Activated CD8-positive, alpha-beta memory T cell treated with anti-CD3 and anti-CD28 coated beads for 1 hour (primary cell): Measurements from ENCODE around the gene SAMD9.
"Not testable (repeated sequence)": the region's sequence is repeated elsewhere in the genome, so short reads cannot be mapped to it uniquely, and the experiment has no call there.

Source experiments
- DNase-seq, 2 donors: peaks; one replicate each; pipeline ENCODE4 v3.0.0-alpha.2; 2020; ENCODE audit warnings: low read depth in 1 of 2; ENCODE audit errors: extremely low read depth in 1 of 2

Gene SAMD9

DNA sequence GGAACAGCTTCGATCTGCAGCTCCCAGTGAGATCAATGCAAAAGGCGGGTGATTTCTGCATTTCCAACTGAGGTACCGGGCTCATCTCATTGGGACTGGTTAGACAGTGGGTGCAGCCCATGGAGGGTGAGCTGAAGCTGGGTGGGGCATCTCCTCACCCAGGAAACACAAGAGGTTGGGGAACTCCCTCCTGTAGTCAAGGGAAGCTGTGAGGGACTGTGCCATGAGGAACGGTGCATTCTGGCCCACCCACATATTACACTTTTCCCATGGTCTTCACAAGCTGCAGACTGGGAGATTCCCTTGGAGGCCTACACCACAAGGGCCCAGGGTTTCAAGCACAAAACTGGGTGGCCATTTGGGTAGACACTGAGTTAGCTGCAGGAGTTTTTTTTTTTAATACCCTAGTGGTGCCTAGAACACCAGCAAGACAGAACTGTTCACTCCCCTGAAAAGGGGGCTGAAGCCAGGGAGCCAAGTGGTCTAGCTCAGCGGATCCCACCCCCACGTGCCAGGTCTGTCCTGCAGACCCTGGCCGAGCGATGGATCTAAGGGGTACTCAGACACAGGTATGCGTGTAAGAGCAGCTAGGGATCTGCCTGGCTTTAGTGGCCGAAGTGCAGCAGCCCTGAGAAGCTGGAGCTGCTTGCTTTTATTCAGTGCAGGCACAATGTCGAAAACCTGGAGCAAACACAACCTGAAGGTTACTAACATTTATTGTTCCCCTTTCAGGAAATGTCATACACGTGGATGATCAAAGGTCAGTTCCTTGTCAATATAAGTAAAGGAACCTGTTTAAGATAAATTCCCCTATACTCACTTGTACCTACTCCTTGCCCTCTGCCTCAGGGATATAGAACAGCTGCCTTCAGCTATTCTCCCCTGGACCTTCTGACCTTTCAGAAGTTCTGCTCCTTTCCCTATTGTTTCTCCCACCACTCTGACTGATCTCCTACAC, 3.1 kb upstream of the SAMD9 start:
- DNase-seq: no peak

DNA sequence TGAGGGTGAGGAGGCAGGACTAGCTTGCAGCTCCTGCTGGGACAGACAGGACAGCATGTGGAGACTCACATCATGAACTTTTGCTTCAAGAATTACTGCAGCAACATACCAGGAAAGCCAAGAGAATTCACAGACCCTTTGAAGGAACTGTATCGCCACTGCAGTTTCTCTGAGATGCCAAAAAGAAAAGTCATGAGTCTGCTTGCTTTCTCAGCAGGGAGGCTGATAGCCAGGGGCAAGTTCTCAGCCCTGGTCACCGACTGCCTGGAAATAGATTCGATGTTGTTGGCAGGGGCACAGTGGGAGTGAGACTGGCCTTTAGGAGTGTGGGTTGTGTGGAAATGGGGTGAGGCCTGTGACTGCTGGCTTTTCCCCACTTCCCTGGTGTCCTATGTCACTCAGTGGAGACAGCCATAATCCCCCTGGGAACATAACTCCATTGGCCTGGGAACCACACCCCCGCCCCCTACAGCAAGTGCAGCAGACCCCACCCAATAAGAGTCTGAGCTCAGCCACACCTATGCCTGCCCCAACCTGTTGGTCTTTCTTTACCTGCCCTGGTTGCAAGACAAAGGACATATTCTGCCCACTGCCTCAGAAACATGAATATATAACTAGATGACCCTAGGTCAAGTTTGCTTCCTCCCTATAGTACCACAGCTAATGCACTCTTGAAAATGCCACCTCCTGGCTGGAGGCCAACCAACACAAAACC, 1.6 kb upstream of the SAMD9 start:
- DNase-seq: no peak

DNA sequence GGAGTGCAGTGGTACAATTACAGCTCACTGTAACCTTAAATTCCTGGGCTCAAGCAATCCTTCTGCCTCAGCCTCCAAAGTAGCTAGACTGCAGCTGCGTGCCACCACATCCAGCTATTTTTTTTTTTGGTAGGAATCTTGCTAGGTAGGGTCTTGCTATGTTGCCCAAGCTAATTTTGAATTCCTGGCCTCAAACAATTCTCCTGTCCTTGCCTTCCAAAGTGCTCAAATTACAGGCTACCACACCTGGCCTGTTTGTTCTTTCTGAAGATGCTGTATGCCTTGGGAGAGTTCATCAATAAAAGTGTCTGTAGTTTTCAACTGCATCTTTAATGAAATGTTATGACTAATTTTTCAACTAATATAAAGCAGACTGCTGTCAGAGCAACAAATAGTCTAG, 452 bp downstream of the SAMD9 start:
- DNase-seq: no peak

DNA sequence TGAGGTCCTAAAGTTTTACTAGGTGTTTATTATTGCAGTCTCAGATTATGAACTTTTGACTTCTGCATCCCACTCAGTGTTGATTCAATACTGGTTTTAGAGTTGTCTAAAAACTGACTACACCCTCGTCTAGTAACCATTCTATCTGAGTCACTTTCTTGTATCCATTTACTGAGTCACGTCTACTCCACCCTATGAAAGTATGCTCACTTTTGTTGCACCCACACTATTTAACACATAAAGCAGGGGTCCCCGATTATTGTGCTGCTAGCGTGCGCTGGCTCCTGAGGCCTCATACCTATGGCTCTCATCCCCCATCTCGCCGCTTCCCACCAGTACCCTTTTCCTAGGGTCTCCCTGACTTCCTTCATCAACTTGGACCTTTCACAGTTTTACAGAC, 2.0 kb downstream of the SAMD9 start:
- DNase-seq: no peak

DNA sequence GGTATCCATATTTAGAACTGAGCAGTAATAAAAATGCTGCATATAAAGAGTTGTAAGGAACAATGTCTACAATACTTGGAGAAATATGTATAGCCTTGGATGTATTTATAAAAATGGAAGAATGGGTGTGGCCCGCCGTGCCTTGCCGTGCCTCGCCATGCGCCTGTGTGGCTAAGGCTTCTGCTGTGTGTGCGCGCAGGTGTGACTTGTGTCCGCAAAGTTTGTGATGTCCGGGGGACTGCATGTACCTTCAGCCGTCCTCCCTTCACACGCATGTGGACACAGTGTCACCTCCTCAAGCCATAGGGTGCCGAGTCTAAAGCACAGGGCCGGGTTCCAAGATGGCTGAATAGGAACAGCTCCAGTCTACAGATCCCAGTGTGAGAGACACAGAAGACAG, 9.8 kb downstream of the SAMD9 start:
- DNase-seq: no peak

DNA sequence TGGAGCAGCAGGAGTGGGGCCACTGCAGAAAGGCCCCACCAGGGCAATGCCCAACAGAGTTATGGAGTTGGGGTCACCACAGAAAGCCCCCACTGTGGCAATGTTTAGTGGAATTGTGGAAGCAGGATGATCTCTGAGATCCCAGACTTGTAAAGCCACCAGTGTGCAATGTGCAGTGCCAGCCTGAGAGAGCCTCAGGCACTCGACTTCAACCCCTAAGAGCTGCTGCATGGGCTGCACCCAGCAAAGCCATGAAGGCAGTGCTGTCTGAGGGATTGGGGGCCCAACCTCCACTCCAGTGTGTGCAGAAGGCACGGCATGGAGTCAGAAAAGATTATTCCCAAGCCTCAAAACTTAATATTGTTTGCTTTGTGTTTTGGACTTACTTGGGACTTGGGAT, 20.4 kb downstream of the SAMD9 start:
- DNase-seq: no peak

DNA sequence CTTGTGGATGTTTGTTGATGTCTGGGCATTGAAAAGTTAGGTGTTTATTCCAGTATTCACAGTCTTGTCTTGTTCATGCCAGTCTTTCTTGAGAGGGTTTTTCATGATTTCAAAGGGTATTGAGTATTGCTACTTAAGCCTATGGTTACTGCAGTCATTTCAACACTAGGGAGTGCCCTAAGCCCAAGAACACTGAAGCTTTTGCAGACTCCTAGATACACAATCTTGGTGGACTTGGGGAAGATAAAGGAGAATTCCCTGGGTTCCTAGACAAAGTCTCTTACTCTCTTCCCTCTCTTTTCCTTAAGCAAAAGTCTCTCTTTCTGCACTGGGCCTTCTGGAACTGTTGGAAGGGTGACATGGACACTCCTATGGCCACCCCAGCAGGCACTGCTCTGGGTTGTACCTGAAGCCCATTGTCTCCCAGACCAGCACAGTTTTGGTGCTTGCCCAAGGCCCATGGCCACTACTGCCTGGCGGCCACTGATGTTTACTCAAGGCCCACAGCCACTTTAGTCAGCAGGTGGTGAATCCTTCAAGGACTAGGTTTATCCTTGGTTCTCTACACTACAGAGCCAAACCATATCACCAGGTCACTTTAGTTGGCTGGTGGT, 24.9 kb downstream of the SAMD9 start:
- DNase-seq: no peak

DNA sequence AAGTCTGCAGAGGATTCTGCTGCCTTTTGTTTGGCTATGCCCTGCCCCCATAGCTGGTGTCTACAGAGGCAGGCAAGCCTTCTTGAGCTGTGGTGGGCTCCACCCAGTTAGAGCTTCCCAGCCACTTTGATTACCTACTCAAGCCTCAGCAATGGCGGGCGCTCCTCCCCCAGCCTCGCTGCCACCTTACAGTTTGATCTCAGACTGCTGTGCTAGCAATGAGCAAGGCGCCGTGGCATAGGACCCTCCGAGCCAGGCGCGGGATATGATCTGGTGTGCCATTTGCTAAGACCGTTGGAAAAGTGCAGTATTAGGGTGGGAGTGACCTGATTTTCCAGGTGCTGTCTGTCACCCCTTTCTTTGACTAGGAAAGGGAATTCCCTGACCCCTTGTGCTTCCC, 44.4 kb downstream of the SAMD9 start:
- not testable (repeated sequence) for DNase-seq

DNA sequence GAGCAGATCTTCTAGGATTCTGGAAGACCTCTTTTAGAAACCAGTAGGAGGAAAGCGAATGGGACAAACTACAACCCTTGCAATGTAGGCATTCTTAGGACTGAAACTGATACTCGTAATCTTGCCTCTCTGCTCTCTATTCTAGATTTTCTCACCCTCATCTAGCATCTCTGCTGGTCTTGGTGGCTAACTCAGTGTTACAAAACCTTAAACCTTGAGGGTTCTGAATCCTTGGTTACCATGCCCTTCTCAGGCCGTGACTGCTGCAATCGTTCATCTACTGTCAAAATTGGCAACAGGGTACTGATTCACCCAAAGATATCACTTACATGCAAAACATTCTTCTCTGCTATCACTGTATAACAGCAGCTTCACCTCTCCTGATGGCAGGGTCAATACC, 55.2 kb downstream of the SAMD9 start:
- no peak for DNase-seq

DNA sequence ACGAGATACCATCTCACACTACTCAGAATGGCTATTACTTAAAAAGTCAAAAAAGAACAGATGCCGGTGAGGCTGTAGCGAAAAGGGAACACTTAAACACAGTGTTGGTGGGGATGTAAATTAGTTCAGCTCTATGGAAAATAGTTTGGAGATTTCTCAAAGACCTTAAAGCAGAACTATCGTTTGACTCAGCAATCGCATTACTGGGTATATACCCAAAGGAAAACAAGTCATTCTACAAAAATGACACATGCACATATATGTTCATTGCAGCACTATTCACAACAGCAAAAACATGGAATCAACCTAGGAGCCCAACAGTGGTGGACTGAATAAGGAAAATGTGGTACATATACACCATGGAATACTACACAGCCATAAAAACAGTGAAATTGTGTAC, 56.9 kb downstream of the SAMD9 start:
- DNase-seq: no peak

DNA sequence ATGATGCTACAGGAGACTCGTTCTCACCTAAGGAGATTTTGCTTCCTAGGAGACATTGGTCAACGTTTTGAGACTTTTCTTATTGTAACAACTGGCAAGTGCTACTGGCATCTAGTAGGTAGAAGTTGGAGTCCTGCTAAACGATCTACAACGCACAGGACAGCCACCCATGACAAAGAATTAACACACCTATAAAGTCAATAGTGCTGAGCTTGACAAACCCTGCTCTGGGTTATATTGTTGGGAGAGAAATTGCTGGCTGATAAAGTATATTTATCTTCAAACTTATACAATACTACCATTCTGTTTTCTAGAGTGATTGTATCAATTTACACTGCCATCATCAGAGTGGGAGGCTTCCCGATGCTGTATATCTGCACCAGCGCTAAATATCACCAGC, 57.8 kb downstream of the SAMD9 start:
- DNase-seq: no peak

DNA sequence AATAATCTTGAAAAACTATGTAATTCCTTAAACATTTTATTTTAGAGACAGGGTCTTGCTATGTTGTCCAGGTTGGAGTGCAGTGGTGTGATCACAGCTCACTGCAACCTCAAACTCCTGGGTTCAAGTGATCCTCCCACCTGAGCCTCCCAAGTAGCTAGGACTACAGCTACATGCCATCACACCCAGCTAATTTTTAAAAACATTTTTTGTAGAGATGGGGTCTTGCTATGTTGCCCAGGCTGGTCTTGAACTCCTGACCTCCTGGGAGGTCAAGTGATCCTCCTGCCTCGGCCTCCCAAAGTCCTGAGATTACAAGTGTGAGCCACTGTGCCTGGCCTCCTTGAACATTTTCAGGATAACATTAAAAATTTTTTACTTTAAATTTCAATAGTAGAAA, 61.2 kb downstream of the SAMD9 start:
- not testable (repeated sequence) for DNase-seq

DNA sequence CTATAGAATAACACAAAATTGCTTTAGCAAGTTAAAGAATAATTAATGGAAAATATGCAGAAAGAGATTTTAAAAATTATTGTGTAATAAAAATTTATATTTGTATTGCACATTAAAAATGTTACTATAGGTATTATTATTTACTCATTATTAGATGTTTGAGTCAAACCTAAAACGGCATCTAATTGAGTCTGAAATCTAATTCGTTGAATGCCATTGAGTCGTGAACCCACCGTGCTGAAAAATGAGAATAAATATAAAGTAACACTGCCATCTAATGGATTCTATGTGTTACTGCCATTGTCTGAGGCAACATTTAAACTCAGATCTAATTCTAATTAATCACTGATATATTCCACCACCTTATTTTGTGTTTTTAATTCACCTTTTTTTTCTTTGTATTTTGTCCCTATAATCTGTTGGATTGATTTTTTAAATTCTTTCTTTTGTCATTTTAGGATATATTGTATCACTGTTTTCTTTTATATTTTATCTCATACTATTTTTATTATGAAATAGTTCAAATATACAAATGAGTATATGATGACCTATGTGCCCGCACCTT, 62.2 kb downstream of the SAMD9 start:
- DNase-seq: no peak

DNA sequence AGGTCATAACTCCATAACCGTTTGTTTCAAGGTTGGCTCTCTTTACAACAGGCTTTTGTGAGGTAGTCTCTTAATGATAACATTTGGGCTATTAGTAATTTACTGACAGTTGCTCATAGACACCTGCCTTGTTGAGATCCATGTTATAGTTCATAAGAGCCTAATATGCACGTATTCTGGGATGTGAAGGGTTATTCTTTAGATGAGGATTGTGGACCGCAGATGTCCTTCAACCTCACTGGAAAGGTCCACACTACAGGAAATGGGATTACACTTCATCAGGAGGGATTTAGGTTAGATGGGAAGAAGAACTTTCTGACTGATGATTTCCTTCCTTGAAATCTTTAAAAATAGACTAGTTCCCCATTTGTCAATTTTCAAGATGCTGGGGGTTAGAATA, 62.8 kb downstream of the SAMD9 start:
- DNase-seq: no peak

DNA sequence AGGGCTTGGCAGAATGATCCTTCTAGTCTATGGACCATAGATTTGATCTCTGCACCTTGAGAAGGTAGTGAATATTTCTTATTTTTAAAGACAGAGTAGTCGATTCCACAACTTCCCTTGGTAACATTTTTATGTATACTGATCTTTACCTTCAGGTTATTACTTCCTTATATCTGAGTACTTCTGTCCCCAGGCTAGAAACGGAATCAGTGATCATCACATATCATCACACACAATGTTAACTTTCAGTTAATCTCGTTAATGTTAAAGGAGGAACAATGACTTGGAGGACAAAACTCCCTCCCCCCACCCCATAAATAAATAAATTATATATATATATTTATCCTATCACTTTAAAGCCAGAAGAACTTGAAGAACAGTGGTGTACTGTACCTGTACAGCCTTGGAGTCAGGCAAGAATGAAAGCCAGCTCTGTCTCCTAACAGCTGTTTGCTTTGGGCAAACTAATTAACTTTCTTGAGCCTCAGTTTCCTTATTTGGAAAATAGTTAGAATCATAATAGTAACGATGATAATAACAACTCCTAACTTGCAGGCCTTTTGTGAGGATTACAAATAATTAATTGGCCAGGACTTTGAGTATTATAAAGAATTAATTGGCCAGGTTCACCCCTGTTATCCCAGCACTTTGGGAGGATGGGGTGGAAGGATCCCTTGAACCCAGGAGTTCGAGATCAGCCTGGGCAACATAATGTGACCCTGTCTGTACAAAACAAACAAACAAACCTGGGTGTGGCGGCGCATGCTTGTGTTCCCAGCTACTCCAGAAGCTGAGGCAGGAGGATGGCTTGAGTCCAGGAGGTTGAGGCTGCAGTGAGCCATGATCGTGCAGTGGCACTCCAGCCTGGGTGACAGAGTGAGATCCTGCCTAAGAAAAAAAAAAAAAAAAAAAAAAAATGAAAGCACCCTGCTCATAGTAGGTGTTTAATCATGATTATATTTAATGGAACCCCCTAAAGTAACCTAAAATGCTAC, 63.5 kb downstream of the SAMD9 start:
- DNase-seq: no peak

DNA sequence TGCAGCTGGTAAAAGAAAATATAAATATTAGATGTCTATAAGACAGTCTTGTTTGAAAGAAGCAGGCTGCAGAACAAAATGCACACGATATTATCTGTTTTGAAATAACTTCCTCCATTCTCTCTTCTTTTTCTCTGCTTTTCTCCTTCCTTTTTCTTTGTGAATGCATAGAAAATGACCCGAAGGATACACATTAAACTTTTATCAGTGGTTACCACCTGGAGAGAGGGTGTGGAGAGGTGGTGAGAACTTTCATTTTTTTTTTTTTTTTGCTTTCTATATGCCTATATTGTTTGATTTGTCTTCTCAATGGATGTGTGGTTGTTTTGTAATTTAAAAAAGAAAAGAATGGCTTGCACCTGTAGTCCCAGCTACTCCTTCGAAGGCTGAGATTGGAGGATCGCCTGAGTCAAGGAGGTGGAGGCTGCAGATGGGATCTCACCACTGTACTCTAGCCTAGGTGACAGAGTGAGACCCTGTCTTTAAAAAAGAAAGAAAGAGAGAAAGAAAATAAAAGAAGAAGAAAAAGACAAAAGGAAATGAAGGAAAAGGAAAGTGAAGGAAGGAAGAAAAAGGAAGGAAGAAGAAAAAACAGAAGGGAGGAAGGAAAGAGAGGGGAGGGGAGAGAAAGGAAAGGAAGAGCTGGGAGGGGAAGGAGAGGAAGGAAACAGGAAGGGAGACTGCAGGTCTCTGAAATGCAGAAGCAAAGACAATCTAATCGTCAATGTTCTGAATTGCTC, 64.4 kb downstream of the SAMD9 start:
- DNase-seq: no peak

DNA sequence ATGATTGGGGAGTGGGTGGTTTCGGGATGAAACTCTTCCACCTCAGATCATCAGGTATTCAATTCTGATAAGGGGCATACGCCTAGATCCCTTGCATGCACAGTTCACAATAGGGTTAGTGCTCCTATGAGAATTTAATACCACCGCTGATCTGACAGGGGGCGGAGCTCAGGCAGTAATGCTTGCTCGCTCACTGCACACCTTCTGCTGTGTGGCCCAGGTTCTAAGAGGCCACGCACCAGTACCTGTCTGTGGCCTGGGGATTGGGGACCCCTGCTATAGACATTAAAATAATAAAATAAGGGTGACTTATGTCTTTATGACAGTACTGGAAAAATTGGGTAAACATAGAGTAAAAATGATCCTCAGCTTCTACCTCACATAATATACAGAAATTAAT, 66.1 kb downstream of the SAMD9 start:
- DNase-seq: no peak
